ENCODE data around the gene LSMEM2.
A peak's percentile ranks its signal among the peaks of the same experiment; 100 is the strongest.
"Not testable (repeated sequence)": the region's sequence is repeated elsewhere in the genome, so short reads cannot be mapped to it uniquely, and the experiment has no call there.

The LSMEM2 gene

DNA sequence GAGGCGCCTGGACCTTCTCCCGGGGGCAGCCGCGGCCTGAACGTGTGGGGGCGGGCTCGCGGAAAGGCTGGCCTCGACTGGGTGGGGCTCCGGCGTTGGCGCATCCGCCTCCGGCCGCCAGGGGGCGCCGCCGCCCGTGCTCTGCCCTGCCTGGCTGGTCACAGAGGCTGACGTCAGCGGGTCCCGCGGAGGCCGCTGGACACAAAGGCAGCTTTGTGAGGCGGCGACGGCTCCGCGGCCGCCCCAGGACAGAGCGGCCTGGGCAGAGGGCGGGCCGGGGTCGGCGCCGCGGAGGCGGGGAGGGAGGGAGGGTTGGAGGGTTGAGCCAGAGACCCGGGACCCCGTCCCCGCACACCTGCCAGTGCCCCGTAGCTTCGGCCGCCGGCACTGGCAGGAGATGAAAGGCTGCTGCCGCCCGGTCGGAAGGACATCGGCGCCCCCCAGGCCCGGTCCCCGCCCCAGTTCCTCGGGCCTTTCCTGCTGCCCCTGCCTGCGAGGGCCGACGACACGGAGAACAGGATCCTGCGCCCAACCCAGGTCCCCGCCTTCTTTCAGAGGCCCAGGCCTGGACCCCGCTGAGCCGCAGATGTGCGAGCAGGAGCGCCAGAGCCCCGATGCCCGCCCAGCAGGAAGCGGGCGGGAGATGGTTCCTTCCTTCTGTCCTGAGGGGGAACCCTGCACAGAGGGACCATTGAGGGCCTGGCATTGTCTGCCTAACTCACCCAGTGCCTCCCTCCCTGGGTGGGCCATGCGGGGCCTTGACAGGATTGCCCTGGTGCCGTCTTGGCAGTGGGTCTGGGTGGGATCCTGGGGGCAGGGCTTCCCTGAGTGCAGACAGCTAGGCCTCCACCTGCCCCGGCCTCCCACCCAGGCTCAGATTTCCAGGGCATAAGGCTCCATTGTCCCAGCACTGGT is 18.6 kb upstream of the LSMEM2 start:
- DNase-seq (ENCODE audit: low read depth), result peak; percentile 91
- peak overlapping the region; percentile 55 for H3K4me3 ChIP-seq (replicated peaks; ENCODE audit: low read depth, low read length)
- TF ChIP-seq, protein P1, sequence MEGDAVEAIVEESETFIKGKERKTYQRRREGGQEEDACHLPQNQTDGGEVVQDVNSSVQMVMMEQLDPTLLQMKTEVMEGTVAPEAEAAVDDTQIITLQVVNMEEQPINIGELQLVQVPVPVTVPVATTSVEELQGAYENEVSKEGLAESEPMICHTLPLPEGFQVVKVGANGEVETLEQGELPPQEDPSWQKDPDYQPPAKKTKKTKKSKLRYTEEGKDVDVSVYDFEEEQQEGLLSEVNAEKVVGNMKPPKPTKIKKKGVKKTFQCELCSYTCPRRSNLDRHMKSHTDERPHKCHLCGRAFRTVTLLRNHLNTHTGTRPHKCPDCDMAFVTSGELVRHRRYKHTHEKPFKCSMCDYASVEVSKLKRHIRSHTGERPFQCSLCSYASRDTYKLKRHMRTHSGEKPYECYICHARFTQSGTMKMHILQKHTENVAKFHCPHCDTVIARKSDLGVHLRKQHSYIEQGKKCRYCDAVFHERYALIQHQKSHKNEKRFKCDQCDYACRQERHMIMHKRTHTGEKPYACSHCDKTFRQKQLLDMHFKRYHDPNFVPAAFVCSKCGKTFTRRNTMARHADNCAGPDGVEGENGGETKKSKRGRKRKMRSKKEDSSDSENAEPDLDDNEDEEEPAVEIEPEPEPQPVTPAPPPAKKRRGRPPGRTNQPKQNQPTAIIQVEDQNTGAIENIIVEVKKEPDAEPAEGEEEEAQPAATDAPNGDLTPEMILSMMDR (IDR thresholded peaks at IDR 0.05; ENCODE audit: low read length, missing control alignments), result peak; percentile 51

DNA sequence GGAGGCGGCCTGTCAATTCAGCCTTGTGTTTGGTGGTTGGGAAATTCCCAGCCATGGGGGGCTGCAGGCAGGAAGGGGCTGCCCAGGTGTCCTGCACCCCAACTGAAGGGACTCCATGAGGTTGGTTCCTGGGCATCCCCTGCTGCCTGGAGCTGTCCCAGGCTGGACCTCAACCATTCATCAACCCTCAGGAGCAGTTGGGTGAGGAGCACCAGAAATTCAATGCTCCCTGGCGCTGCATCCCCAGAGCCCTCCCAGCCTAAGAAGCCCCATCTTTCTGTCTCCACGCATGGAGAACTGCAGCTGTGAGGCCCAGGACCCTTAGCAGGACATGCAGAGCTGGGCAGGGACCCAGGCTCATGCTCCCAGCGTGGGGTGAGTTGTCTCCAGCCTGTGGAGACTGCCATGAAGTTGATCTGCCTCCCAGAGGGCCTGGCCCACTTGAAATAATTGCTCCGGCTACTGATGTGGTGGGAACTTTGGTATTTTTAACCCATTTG is 17.9 kb upstream of the LSMEM2 start:
- DNase-seq (ENCODE audit: low read depth), result no peak
- H3K4me3 ChIP-seq (replicated peaks; ENCODE audit: low read depth, low read length), result peak overlapping the region; percentile 55
- TF ChIP-seq, protein P1 (IDR thresholded peaks at IDR 0.05; ENCODE audit: low read length, missing control alignments), result no peak

DNA sequence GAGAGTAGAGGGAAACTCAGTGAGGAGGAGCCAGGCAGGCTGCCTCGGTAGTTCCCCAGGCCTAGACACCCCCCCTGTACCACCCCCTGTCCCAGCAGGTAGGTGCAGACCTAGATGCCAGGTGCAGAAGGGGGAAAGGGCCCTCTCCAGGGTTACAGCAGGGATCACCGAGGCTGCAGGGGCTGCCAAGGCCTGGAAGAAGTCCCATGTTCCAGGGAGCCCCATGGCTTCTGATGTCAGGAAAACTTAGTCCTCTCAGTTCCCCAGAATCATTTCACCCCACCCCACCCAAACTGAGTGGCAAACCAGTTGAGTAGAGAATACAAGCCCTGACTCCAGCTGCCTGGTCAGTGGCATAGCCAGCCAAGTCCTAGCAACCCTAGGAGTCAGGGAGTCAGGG is 17.4 kb upstream of the LSMEM2 start:
- H3K4me3 ChIP-seq (replicated peaks; ENCODE audit: low read depth, low read length), result no peak overlapping the region

DNA sequence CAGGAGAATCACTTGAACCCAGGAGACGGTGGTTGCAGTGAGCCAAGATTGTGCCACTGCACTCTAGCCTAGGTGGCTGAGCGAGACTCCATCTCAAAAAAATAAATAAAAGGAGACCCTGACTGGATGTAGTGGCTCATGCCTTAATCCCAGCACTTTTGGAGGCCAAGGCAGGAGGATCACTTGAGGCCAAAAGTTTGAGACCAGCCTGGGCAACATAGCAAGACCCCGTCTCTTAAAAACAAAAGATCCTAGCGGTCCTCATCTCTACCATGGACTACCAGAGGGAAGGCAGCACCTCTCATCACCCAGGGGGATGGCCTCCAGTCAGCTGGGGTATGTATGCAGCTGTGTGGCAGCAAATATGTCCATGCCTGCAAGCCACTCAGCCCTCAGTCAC is 16.7 kb upstream of the LSMEM2 start:
- H3K4me3 ChIP-seq (replicated peaks; ENCODE audit: low read depth, low read length), result not testable (repeated sequence)

More for the DNA sequence above, 17.4 kb upstream of the LSMEM2 start:
- no peak for DNase-seq (ENCODE audit: low read depth)
- TF ChIP-seq, protein P1 (IDR thresholded peaks at IDR 0.05; ENCODE audit: low read length, missing control alignments), result no peak

DNA sequence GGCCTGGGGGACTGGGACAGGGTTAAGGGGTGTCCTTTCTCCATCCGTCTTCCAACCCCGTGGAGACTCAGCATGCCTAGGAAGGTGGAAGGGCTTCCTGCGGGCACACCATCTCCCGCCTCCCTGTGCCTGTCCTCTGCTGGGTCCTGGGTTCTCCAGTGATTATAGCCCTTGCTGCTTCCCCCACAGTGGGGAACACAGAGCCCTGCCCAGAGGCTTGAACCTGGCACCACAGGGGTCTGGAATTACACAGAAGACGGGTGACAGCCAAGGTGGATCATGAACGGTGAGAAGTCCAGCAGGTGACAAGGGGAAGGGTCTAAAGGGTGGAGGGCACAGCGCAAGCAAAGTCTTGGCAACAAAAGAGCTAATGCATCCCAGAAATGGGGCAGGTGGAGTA is 16.1 kb upstream of the LSMEM2 start:
- TF ChIP-seq, protein P1 (IDR thresholded peaks at IDR 0.05; ENCODE audit: low read length, missing control alignments), result no peak
- H3K4me3 ChIP-seq (replicated peaks; ENCODE audit: low read depth, low read length), result no peak overlapping the region

More for the DNA sequence above, 16.7 kb upstream of the LSMEM2 start:
- DNase-seq (ENCODE audit: low read depth), result not testable (repeated sequence)

DNA sequence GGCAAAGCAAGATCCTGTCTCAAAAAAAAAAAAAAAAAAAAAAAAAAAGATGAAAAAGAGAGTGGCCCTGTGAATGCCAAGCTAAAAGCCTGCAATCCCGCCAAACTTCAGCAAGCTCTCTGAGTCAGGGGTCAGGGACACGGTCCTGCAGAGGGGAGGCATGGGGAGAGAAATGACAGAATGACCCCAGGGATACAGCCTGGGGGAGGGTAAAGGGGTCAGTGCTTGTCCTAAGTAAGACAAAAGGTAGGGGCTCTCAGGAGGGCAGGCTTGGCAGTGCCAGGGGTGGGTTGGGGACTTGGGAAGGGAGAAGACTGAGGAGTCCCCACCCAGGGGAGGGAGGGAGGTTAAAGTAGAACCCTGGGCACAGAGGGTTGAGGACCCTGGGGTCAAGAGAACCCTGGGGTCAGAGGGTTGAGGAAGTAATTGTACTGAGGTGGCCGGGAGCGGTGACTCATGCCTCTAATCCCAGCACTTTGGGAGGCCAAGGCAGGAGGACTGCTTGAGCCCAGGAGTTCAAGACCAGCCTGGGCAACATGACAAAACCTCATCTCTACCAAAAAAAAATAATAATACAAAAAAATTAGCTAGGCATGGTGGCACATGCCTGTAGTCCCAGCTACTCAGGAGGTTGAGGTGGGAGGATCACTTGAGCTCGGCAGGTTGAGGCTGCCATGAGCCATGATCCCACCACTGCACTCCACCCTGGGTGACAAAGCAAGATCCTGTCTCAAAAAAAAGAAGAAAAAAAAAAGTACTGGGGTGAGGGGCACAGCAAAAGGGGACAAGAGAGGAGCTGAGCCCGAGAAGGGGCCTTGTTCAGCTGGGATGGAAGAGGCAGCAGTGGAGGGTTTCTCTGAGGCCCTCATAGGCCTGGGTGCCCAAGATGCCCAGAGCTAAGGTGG is 15.2 kb upstream of the LSMEM2 start:
- H3K4me3 ChIP-seq (replicated peaks; ENCODE audit: low read depth, low read length), result no peak overlapping the region
- DNase-seq (ENCODE audit: low read depth), result no peak
- TF ChIP-seq, protein P1 (IDR thresholded peaks at IDR 0.05; ENCODE audit: low read length, missing control alignments), result no peak

More for the DNA sequence above, 16.1 kb upstream of the LSMEM2 start:
- no peak for DNase-seq (ENCODE audit: low read depth)
